Suprapubic skin (tissue), 4 donors: ENCODE measurements around the gene PRSS48.

Source experiments
- EP300 ChIP-seq: sonication (generic); formaldehyde crosslinking; IDR thresholded peaks from one replicate; pipeline ENCODE4 v1.6.1; 2017; ENCODE audit warnings: antibody characterized with exemption
- POLR2A ChIP-seq, 2 donors: fragments of 450-650 bp; IDR thresholded peaks; one replicate each; pipeline ENCODE4 v1.6.1; 2017; ENCODE audit warnings: antibody characterized with exemption in 2 of 2, mild to moderate bottlenecking in 2 of 2, moderate library complexity in 2 of 2
- POLR2AphosphoS5 ChIP-seq, 3 donors: sonication (generic); formaldehyde crosslinking; IDR thresholded peaks; one replicate each; pipeline ENCODE4 v1.6.1; 2017; ENCODE audit warnings: antibody characterized with exemption in 3 of 3
- TF ChIP-seq, protein P1 (sequence below), 2 donors: fragments of 200-600 bp in 1 of 2; fragments of 450-650 bp in 1 of 2; sonication (generic) in 1 of 2; IDR thresholded peaks; one replicate each; pipeline ENCODE4 v1.5.1; 2016 to 2019; ENCODE audit warnings: antibody characterized with exemption in 2 of 2, mild to moderate bottlenecking in 1 of 2, moderate library complexity in 1 of 2

DNA sequence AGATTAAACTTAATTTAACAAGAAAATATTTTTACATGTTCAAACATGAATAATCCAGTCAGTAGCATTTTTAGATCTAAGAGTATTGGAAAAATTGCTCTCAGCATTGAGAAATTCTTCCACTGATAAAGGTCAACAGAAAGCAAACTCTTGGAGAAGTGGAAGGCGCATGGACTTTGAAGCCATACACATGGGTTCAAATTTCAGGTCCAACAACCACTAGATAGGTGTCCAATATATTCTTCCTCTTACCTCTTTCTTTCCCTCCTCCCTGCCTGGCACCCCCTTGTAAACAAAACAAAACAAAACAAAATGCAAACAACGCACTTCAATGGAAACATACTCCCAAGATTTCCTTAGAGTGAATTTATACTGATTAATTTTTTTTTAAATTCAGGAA lies 28.4 kb upstream of the PRSS48 start:
- TF ChIP-seq POLR2A (IDR thresholded peaks at IDR 0.05) (no peak), POLR2AphosphoS5 (IDR thresholded peaks at IDR 0.05) (no peak), EP300 (no peak)
- TF ChIP-seq, protein P1, sequence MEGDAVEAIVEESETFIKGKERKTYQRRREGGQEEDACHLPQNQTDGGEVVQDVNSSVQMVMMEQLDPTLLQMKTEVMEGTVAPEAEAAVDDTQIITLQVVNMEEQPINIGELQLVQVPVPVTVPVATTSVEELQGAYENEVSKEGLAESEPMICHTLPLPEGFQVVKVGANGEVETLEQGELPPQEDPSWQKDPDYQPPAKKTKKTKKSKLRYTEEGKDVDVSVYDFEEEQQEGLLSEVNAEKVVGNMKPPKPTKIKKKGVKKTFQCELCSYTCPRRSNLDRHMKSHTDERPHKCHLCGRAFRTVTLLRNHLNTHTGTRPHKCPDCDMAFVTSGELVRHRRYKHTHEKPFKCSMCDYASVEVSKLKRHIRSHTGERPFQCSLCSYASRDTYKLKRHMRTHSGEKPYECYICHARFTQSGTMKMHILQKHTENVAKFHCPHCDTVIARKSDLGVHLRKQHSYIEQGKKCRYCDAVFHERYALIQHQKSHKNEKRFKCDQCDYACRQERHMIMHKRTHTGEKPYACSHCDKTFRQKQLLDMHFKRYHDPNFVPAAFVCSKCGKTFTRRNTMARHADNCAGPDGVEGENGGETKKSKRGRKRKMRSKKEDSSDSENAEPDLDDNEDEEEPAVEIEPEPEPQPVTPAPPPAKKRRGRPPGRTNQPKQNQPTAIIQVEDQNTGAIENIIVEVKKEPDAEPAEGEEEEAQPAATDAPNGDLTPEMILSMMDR (IDR thresholded peaks at IDR 0.05) = no peak
